OCI-LY1 (cell line): ENCODE results near the gene OSBPL3.
A peak's percentile ranks its signal among the peaks of the same experiment; 100 is the strongest.

ENCODE experiments used
- H2AFZ ChIP-seq: fragments of 200-600 bp; sonication (generic), shearing (Covaris generic); 2 replicates; pipeline ENCODE4 v1.6.0; 2014; ENCODE audit warnings: antibody characterized with exemption, mild to moderate bottlenecking, low read length
- H3F3A ChIP-seq: fragments of 200-600 bp; sonication (generic), shearing (Covaris generic); 2 replicates; pipeline ENCODE4 v1.6.0; 2014; ENCODE audit warnings: mild to moderate bottlenecking, antibody characterized with exemption, low read length, moderate library complexity; ENCODE audit not compliant: insufficient read depth
- H3K27ac ChIP-seq: fragments of 200-600 bp; sonication (generic); 2 replicates; pipeline ENCODE4 v1.5.1; 2014; ENCODE audit warnings: low read length, mixed run types, mild to moderate bottlenecking, low read depth; ENCODE audit not compliant: poor library complexity, severe bottlenecking
- H3K27me3 ChIP-seq: fragments of 200-600 bp; sonication (generic); 2 replicates; pipeline ENCODE4 v1.6.0; 2014; ENCODE audit warnings: antibody characterized with exemption, mild to moderate bottlenecking, low read length, moderate library complexity; ENCODE audit not compliant: insufficient read depth
- H3K36me3 ChIP-seq: fragments of 200-600 bp; sonication (generic); 2 replicates; pipeline ENCODE4 v1.6.1; 2014; ENCODE audit warnings: mild to moderate bottlenecking, antibody characterized with exemption, low read length, moderate library complexity, mixed read lengths; ENCODE audit not compliant: insufficient read depth
- H3K4me1 ChIP-seq: fragments of 200-600 bp; sonication (generic); 2 replicates; pipeline ENCODE4 v1.5.1; 2014; ENCODE audit warnings: mild to moderate bottlenecking, low read length, moderate library complexity; ENCODE audit not compliant: insufficient read depth, severe bottlenecking
- H3K4me2 ChIP-seq: fragments of 200-600 bp; sonication (generic), shearing (Covaris generic); 2 replicates; pipeline ENCODE4 v1.6.1; 2014; ENCODE audit warnings: low read length
- H3K4me3 ChIP-seq: fragments of 200-600 bp; sonication (generic); 2 replicates; pipeline ENCODE4 v1.5.1; 2014; ENCODE audit warnings: low read length, low read depth, mild to moderate bottlenecking, mixed read lengths; ENCODE audit not compliant: poor library complexity, severe bottlenecking
- H3K79me2 ChIP-seq: fragments of 200-600 bp; shearing (Covaris generic); 2 replicates; pipeline ENCODE4 v1.6.1; 2016; ENCODE audit warnings: mixed run types, low read length, mixed read lengths; ENCODE audit not compliant: insufficient read depth
- H3K9ac ChIP-seq: fragments of 200-600 bp; sonication (generic), shearing (Covaris generic); 2 replicates; pipeline ENCODE4 v1.6.1; 2014; ENCODE audit warnings: mild to moderate bottlenecking, low read length, mixed read lengths
- H3K9me2 ChIP-seq: fragments of 200-600 bp; sonication (generic), shearing (Covaris generic); 2 replicates; pipeline ENCODE4 v1.6.1; 2014; ENCODE audit warnings: low read depth, mild to moderate bottlenecking, low read length, mixed read lengths
- H3K9me3 ChIP-seq: fragments of 200-600 bp; shearing (Covaris generic); 2 replicates; pipeline ENCODE4 v1.6.1; 2014; ENCODE audit warnings: low read length, mixed read lengths
- H4K20me1 ChIP-seq: fragments of 200-600 bp; sonication (generic), shearing (Covaris generic); 2 replicates; pipeline ENCODE4 v1.6.0; 2016; ENCODE audit warnings: mild to moderate bottlenecking, low read length; ENCODE audit not compliant: insufficient read depth
- EZH2 ChIP-seq: fragments of 200-600 bp; sonication (generic), shearing (Covaris generic); IDR thresholded peaks from 2 replicates; pipeline ENCODE4 v1.8.0; 2017; ENCODE audit warnings: borderline replicate concordance, mixed run types, mild to moderate bottlenecking, antibody characterized with exemption, low read length, moderate library complexity, mixed read lengths
- TF ChIP-seq, protein P1 (sequence below): fragments of 200-600 bp; sonication (generic), shearing (Covaris generic); IDR thresholded peaks from 2 replicates; pipeline ENCODE4 v1.5.1; 2017; ENCODE audit warnings: mild to moderate bottlenecking, antibody characterized with exemption, low read length, moderate library complexity, mixed read lengths

OSBPL3 gene

GRCh38 chr7:24812305-24812945 lies 167.6 kb downstream of the OSBPL3 start:
- no peak overlapping the region for H3K9ac ChIP-seq
- peak overlapping the region; percentile 32 for H3K27ac ChIP-seq
- no peak for TF ChIP-seq EZH2
- TF ChIP-seq, protein P1, sequence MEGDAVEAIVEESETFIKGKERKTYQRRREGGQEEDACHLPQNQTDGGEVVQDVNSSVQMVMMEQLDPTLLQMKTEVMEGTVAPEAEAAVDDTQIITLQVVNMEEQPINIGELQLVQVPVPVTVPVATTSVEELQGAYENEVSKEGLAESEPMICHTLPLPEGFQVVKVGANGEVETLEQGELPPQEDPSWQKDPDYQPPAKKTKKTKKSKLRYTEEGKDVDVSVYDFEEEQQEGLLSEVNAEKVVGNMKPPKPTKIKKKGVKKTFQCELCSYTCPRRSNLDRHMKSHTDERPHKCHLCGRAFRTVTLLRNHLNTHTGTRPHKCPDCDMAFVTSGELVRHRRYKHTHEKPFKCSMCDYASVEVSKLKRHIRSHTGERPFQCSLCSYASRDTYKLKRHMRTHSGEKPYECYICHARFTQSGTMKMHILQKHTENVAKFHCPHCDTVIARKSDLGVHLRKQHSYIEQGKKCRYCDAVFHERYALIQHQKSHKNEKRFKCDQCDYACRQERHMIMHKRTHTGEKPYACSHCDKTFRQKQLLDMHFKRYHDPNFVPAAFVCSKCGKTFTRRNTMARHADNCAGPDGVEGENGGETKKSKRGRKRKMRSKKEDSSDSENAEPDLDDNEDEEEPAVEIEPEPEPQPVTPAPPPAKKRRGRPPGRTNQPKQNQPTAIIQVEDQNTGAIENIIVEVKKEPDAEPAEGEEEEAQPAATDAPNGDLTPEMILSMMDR = peak; percentile 99
- H3F3A ChIP-seq = 0 out of 2 replicates have a peak, but pooled peaks cover 5% of the 10 kb centered on the region
- no peaks in the 10 kb centered on the region for H3K9me3 ChIP-seq
- no peaks in the 10 kb centered on the region for H3K79me2 ChIP-seq
- H3K36me3 ChIP-seq = peaks cover 97% of the 10 kb centered on the region
- peaks cover 8% of the 10 kb centered on the region for H3K4me1 ChIP-seq
- H3K4me3 ChIP-seq = no peak overlapping the region
- H3K4me2 ChIP-seq = no peak overlapping the region
- no peak overlapping the region for H2AFZ ChIP-seq
- H3K9me2 ChIP-seq = no peaks in the 10 kb centered on the region
- no peaks in the 10 kb centered on the region for H4K20me1 ChIP-seq
- H3K27me3 ChIP-seq = no peaks in the 10 kb centered on the region

DNA sequence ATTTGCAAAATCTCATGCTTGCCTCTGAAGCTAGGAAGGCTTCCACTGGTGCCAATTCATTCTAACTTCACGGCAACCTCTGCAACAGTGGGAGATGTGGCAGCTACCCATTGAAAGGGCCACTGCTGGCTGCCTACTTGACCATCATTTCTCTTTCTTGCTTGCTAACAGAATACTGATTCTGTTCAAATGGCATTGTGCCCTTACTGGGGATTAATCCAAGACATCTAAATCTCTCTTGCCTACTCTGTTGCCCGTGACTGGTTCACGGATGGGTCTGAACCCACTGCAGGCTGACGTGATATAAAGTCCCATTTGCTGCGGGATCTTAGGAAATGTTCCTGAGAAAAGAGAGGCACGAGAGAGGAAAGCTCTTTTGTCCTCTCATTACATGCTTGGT lies 171.5 kb downstream of the OSBPL3 start:
- no peaks in the 10 kb centered on the region for H4K20me1 ChIP-seq
- H3K4me2 ChIP-seq = no peak overlapping the region
- peaks cover 94% of the 10 kb centered on the region for H3K36me3 ChIP-seq
- no peaks in the 10 kb centered on the region for H3K9me3 ChIP-seq
- H3K4me3 ChIP-seq = no peak overlapping the region
- H3K9me2 ChIP-seq = no peaks in the 10 kb centered on the region
- no peaks in the 10 kb centered on the region for H3K79me2 ChIP-seq
- no peaks in the 10 kb centered on the region for H3F3A ChIP-seq
- no peaks in the 10 kb centered on the region for H3K27me3 ChIP-seq
- H3K4me1 ChIP-seq = peaks cover 8% of the 10 kb centered on the region
- H3K9ac ChIP-seq = no peak overlapping the region
- no peak for TF ChIP-seq EZH2
- TF ChIP-seq, protein P1 = no peak
- no peak overlapping the region for H3K27ac ChIP-seq
- H2AFZ ChIP-seq = no peak overlapping the region

GRCh38 chr7:24802300-24802699 lies 177.7 kb downstream of the OSBPL3 start:
- no peaks in the 10 kb centered on the region for H3K9me3 ChIP-seq
- no peak overlapping the region for H3K27ac ChIP-seq
- H2AFZ ChIP-seq = no peak overlapping the region
- TF ChIP-seq EZH2 = no peak
- TF ChIP-seq, protein P1 = no peak
- H3K27me3 ChIP-seq = no peaks in the 10 kb centered on the region
- no peaks in the 10 kb centered on the region for H3K9me2 ChIP-seq
- H4K20me1 ChIP-seq = no peaks in the 10 kb centered on the region
- H3K79me2 ChIP-seq = no peaks in the 10 kb centered on the region
- H3K4me3 ChIP-seq = no peak overlapping the region
- H3K36me3 ChIP-seq = peaks cover 97% of the 10 kb centered on the region
- no peaks in the 10 kb centered on the region for H3K4me1 ChIP-seq
- H3F3A ChIP-seq = no peaks in the 10 kb centered on the region; the same call in 1 of the 2 replicates
- H3K9ac ChIP-seq = no peak overlapping the region
- no peak overlapping the region for H3K4me2 ChIP-seq
